ENCODE data around the gene EML2.

- TF ChIP-seq CTBP1 (IDR thresholded peaks at IDR 0.05; ENCODE audit: borderline replicate concordance), result no peak
- TF ChIP-seq ZNF384 (IDR thresholded peaks at IDR 0.05), result peak; percentile 54
- TF ChIP-seq NFRKB (IDR thresholded peaks at IDR 0.05), result no peak
- no peak for TF ChIP-seq PKNOX1 (IDR thresholded peaks at IDR 0.05)
- TF ChIP-seq FOXA1 (IDR thresholded peaks at IDR 0.05), result no peak
- TF ChIP-seq FOXM1 (IDR thresholded peaks at IDR 0.05; ENCODE audit: borderline replicate concordance), result no peak
- TF ChIP-seq FOXK2 (IDR thresholded peaks at IDR 0.05), result no peak
- TF ChIP-seq SP1 (IDR thresholded peaks at IDR 0.05), result no peak
These were observed 8.7 kb downstream of the EML2 start for GRCh38 chr19:45630463-45630862.

Measured in HEK293T (cell line).